Neural crest cell (in vitro differentiated cells): ENCODE results near the gene OPRD1. TPM values are rescaled to one million over a fixed set of nuclear protein-coding genes. Genes with fewer than 3 reads are reported as not detected.

Experiments
- DNase-seq: peaks from one replicate; pipeline ENCODE4 v3.0.0; 2021; ENCODE audit warnings: low read depth, mixed read lengths, low spot score
- H3K27ac Mint-ChIP-seq: one replicate; pipeline ENCODE4 v1.8.0; 2021; ENCODE audit warnings: mild to moderate bottlenecking, mixed read lengths; ENCODE audit not compliant: unreplicated experiment
- H3K27me3 Mint-ChIP-seq: 2 replicates; pipeline ENCODE4 v1.8.0; 2021; ENCODE audit warnings: low read depth, mild to moderate bottlenecking, mixed read lengths
- H3K36me3 Mint-ChIP-seq: 2 replicates; pipeline ENCODE4 v1.8.0; 2021; ENCODE audit warnings: low read depth, mild to moderate bottlenecking, mixed read lengths
- H3K4me1 Mint-ChIP-seq: 2 replicates; pipeline ENCODE4 v1.8.0; 2021; ENCODE audit warnings: mixed read lengths
- H3K4me3 Mint-ChIP-seq: one replicate; pipeline ENCODE4 v1.8.0; 2021; ENCODE audit warnings: mild to moderate bottlenecking, mixed read lengths
- H3K9me3 Mint-ChIP-seq: 2 replicates; pipeline ENCODE4 v1.8.0; 2021; ENCODE audit warnings: mixed read lengths
- CTCF ChIP-seq: fragments of 200-600 bp; sonication (generic); conservative IDR thresholded peaks from 2 replicates; pipeline ENCODE4 v1.5.0; 2021; ENCODE audit warnings: antibody characterized with exemption, mild to moderate bottlenecking
- total RNA-seq: library from RNA; stranded (reverse); gene quantifications from 2 replicates; pipeline ENCODE4 v1.2.1, GENCODE V29; 2021

OPRD1 gene
- total RNA-seq, 1 donor from 2014 or later = 3.9 TPM

- H3K27ac Mint-ChIP-seq = no peak overlapping the region
- no peaks in the 10 kb centered on the region for H3K9me3 Mint-ChIP-seq
- no peak overlapping the region for H3K4me3 Mint-ChIP-seq
- no peak for DNase-seq
- no peaks in the 10 kb centered on the region for H3K36me3 Mint-ChIP-seq
- no peak for TF ChIP-seq CTCF
- H3K4me1 Mint-ChIP-seq = peaks cover 30% of the 10 kb centered on the region
- H3K27me3 Mint-ChIP-seq = peaks cover 24% of the 10 kb centered on the region
Measured at GRCh38 chr1:28885472-28885877, 73.5 kb downstream of the OPRD1 start.

GRCh38 chr1:28885977-28886730, 74.2 kb downstream of the OPRD1 start:
- no peak for DNase-seq
- no peaks in the 10 kb centered on the region for H3K36me3 Mint-ChIP-seq
- H3K4me1 Mint-ChIP-seq = peaks cover 30% of the 10 kb centered on the region
- H3K9me3 Mint-ChIP-seq = no peaks in the 10 kb centered on the region
- peaks cover 24% of the 10 kb centered on the region for H3K27me3 Mint-ChIP-seq
- TF ChIP-seq CTCF = no peak
- H3K4me3 Mint-ChIP-seq = peak overlapping the region; percentile 71
- no peak overlapping the region for H3K27ac Mint-ChIP-seq

GRCh38 chr1:28886731-28887418, 74.9 kb downstream of the OPRD1 start:
- no peak for TF ChIP-seq CTCF
- peak; percentile 66 for DNase-seq
- no peak overlapping the region for H3K27ac Mint-ChIP-seq
- peaks cover 29% of the 10 kb centered on the region for H3K4me1 Mint-ChIP-seq
- peaks cover 24% of the 10 kb centered on the region for H3K27me3 Mint-ChIP-seq
- no peaks in the 10 kb centered on the region for H3K36me3 Mint-ChIP-seq
- H3K9me3 Mint-ChIP-seq = no peaks in the 10 kb centered on the region
- H3K4me3 Mint-ChIP-seq = peak overlapping the region; percentile 71

GRCh38 chr1:28887419-28887834, 75.5 kb downstream of the OPRD1 start:
- H3K4me1 Mint-ChIP-seq = peaks cover 25% of the 10 kb centered on the region
- peaks cover 24% of the 10 kb centered on the region for H3K27me3 Mint-ChIP-seq
- TF ChIP-seq CTCF = no peak
- DNase-seq = no peak
- H3K27ac Mint-ChIP-seq = no peak overlapping the region
- H3K9me3 Mint-ChIP-seq = no peaks in the 10 kb centered on the region
- peak overlapping the region; percentile 91 for H3K4me3 Mint-ChIP-seq
- no peaks in the 10 kb centered on the region for H3K36me3 Mint-ChIP-seq

GRCh38 chr1:28887835-28888682, 76.1 kb downstream of the OPRD1 start:
- peaks cover 24% of the 10 kb centered on the region for H3K27me3 Mint-ChIP-seq
- no peak for TF ChIP-seq CTCF
- H3K27ac Mint-ChIP-seq = no peak overlapping the region
- H3K9me3 Mint-ChIP-seq = no peaks in the 10 kb centered on the region
- DNase-seq = no peak
- H3K4me3 Mint-ChIP-seq = peak overlapping the region; percentile 91
- H3K36me3 Mint-ChIP-seq = no peaks in the 10 kb centered on the region
- H3K4me1 Mint-ChIP-seq = peaks cover 25% of the 10 kb centered on the region
